ENCODE data around the gene SLC3A2.

- TF ChIP-seq GATA3 (IDR thresholded peaks at IDR 0.05; ENCODE audit: low read depth, low read length), result no peak
- no peak for TF ChIP-seq GATA2 (IDR thresholded peaks at IDR 0.05; ENCODE audit: low read depth, low read length)
Observed at GRCh38 chr11:62917906-62918502, 37.3 kb downstream of the SLC3A2 start.
